Measurements from ENCODE around the gene MAPK10.
"Not testable (repeated sequence)": the region's sequence is repeated elsewhere in the genome, so short reads cannot be mapped to it uniquely, and the experiment has no call there.

The MAPK10 gene

GRCh38 chr4:86117705-86118302 lies 242.0 kb downstream of the MAPK10 start:
- intact Hi-C loops (cut with DNase I): no loop called here
- DNase-seq: no peak

GRCh38 chr4:86114563-86114962 lies 245.3 kb downstream of the MAPK10 start:
- intact Hi-C loops (cut with DNase I): no loop called here
- peak in 1 of 10 donors; percentile 34 for DNase-seq

GRCh38 chr4:86108834-86109233 lies 251.0 kb downstream of the MAPK10 start:
- intact Hi-C loops (cut with DNase I): no loop called here
- DNase-seq: no peak

DNA sequence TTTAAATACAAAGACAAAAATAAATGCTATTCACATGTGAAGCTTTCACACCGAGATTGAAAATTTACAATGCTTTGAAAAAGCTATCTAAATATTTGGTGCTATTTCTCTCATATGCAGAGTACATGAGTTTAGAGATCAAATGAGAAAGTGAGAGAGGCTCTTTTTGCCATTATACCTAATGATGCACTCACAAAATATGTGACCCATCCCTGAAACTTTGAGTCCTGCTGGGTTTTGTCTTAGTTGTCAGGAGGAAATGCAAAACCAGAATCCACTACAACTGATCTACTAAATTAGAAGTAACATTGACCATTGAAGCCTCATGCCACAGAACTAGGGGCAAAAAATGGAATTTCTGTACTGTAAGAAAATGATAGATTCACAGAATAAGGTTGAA lies 251.7 kb downstream of the MAPK10 start:
- intact Hi-C loops (cut with DNase I): no loop called here
- no peak for DNase-seq

GRCh38 chr4:86107112-86107511 lies 252.7 kb downstream of the MAPK10 start:
- intact Hi-C loops (cut with DNase I): no loop called here
- DNase-seq: no peak

- no peak for DNase-seq
- intact Hi-C loops (cut with DNase I): no loop called here
Observed at GRCh38 chr4:86106475-86106874, 253.4 kb downstream of the MAPK10 start.

DNA sequence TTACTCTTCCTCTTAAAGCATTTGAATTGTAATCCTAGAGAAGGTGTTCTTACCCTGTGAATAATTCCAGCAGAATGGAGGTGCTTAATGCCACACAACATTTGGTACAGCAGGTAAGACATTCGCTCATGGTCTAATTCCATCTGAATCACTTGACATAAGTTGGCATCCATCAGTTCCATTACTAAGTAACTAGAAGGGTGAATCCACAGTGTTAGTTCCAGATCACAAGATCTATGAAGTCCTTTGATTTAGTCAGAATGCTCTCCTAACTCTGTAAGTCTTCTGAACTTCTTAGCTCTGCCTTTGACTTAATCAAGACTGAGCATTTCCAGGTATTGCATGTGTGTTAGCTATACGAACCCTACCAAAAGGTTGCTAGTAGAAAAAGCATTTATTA lies 258.0 kb downstream of the MAPK10 start:
- no peak for DNase-seq
- intact Hi-C loops (cut with DNase I): no loop called here

DNA sequence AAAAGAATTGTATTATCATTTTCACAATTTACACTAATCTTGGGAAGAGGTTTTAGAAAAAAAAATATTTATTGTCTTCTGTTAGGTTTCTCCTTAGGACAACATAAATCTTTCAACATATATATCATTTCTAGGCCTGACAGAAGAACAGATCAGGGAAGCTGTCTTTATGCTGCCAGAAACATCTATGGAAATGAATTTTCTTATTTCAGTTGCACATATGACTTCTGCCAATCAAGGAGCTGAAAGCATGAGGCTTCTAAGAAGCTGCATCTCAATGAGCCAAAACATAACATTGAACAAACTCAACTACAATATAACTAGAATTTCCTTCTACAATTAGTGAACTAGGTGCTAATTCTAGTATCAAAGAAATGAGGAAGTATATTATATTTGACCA lies 258.4 kb downstream of the MAPK10 start:
- intact Hi-C loops (cut with DNase I): no loop called here
- no peak for DNase-seq

- no peak for DNase-seq
- intact Hi-C loops (cut with DNase I): no loop called here
Observed at GRCh38 chr4:86100539-86101215, 259.2 kb downstream of the MAPK10 start.

- intact Hi-C loops (cut with DNase I): no loop called here
- DNase-seq: no peak
Observed at GRCh38 chr4:86099348-86099747, 260.5 kb downstream of the MAPK10 start.

DNA sequence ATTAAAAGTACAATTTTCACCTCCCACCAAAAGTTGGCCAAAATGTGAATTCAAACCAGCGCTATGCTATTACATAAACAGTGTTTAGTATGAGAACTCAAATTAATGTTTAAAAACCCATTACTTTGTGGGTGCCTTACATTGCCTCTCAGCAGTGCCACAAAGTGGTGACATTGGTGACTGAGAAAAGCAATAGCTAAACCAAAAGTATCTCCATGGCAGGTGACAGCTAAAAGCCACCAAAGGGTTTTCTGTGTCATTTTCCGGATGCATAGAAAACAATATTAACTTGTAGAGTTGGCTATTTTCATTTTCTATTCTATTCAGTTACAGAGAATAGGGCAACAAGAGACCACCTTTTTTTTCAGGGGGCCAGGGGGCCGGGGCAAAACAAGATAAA lies 261.2 kb downstream of the MAPK10 start:
- no peak for DNase-seq
- intact Hi-C loops (cut with DNase I): no loop called here

GRCh38 chr4:86096373-86096772 lies 263.5 kb downstream of the MAPK10 start:
- intact Hi-C loops (cut with DNase I): no loop called here

GRCh38 chr4:86092684-86093083 lies 267.2 kb downstream of the MAPK10 start:
- DNase-seq: no peak
- intact Hi-C loops (cut with DNase I): no loop called here

More at GRCh38 chr4:86096373-86096772, 263.5 kb downstream of the MAPK10 start:
- no peak for DNase-seq

DNA sequence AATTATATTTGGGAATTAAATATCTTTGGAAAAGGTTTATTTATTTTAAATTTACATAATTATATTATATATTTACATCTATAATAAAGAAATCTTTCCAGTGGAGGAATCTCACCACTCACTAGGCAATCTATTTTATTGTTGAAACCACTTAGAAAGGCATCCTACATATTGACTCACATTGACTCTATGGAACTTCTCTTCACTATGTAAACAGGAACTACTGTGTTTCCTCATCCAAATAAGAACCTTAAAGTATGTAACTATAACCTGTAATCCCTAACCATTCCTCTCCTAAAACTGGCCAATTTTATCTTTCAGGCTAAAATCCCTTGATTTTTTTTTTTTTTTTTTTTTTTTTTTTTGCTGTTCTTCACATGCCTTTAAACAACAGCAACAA lies 268.7 kb downstream of the MAPK10 start:
- intact Hi-C loops (cut with DNase I): no loop called here

DNA sequence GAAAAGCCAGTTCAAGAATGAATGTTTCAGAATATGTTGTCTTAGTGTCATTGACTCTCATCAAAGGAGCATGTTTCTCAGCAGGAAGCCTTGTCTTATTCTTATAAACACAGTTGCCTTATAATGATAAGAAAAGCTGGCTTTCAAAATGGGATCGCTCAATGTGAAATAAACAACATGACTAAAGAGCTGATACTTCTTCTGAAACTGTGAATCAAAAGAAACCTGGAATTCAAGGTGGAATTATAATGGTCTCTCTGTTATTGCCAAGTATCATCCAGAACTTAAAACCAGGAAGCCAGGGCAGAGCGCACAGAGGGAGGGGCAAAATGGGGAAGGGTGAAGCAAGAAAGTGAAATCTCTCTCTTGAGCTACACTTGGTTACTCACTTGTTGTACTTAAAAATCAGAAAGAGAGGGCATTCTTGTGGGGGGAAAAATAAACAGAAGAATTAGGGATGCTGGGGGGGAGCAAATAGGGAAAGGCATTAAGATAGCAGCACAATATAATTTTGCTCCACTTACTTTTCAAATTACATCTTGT lies 270.0 kb downstream of the MAPK10 start:
- DNase-seq: no peak
- intact Hi-C loops (cut with DNase I): no loop called here

More for the DNA sequence above, 268.7 kb downstream of the MAPK10 start:
- DNase-seq: no peak

DNA sequence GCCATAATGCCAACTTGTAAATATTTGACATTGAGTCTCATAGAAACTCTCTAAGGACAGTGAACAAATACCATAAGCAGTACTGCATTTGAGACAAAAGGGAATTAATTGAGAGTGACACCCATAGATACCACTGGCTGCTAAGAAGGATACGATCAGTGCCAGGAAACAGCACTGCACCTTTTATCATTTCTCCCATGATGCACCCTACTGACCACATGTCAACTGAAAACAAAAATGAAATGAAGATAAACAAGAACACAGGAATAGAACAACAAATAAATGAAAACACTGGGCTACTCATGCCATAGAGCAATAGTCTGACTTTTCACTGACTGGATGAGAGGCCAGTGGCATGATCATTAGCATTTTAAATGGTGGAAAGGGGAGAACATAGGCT lies 270.8 kb downstream of the MAPK10 start:
- intact Hi-C loops (cut with DNase I): no loop called here
- no peak for DNase-seq

GRCh38 chr4:86075796-86076195 lies 284.1 kb downstream of the MAPK10 start:
- DNase-seq; intact Hi-C loops (cut with DNase I): not testable (repeated sequence)

GRCh38 chr4:86060341-86060740 lies 299.5 kb downstream of the MAPK10 start:
- intact Hi-C loops (cut with DNase I): no loop called here
- DNase-seq: no peak

DNA sequence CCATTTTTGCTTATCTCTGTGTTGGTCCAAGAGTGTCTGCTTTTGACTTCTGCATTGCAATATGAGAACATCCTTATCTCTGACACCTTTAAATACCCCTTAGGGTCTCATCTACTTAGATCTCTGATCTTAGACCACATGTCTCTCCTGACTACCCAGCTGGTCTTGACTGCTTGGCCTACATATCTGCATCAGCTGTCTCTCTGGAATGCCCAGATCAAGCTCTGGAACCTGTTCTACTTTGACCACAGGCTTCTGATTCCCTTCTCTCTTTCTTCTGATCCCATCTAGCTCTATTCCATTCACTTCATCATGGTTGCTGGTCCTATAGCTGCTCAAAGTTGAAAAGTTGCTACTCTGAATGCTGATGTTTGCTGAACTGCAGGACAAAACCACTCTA lies 301.2 kb downstream of the MAPK10 start:
- no peak for DNase-seq
- intact Hi-C loops (cut with DNase I): no loop called here

GRCh38 chr4:86055898-86056297 lies 304.0 kb downstream of the MAPK10 start:
- no peak for DNase-seq
- intact Hi-C loops (cut with DNase I): no loop called here

DNA sequence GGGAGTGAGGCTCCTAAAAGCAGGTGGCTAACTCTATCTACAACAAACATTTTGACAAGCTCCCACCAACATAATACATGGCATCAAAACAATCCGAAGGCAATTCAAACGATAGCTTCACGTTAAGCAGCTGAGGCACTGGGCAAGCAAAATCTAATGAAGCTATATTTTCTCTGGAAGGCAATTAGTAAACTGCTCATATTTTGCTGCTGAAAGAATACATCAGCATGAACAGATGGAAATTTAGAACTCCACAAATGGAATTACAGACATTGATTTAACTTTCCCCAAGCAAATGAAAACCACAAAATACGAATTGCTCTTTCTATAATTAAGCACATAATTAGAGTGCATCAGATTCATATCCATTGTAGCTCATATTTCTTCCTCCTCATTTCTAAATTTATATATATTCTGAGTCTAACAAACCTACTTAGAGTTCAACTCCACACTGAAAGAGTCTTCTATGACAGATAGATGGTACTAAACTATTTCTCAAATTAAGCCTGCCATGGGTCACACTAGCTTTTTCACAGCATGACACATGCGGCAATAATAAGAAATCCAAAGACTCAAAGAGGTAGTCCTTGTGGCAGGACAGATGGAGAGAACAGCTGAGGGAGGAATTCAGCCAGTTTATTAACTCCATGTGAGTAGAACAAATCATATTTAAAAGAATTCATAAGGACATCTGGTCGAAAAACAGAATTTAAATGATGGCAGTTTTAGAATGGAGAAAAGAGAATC lies 305.4 kb downstream of the MAPK10 start:
- intact Hi-C loops (cut with DNase I): no loop called here

GRCh38 chr4:86050496-86050895 lies 309.4 kb downstream of the MAPK10 start:
- DNase-seq: no peak
- intact Hi-C loops (cut with DNase I): no loop called here

More for the DNA sequence above, 305.4 kb downstream of the MAPK10 start:
- no peak for DNase-seq
